ENCODE data around the gene PARVA. TPM values are rescaled to one million over a fixed set of nuclear protein-coding genes. Genes with fewer than 3 reads are reported as not detected.

PARVA gene
- total and polyA plus RNA-seq, 2 donors from 2014 or later = 25.1 to 80.3 TPM

DNA sequence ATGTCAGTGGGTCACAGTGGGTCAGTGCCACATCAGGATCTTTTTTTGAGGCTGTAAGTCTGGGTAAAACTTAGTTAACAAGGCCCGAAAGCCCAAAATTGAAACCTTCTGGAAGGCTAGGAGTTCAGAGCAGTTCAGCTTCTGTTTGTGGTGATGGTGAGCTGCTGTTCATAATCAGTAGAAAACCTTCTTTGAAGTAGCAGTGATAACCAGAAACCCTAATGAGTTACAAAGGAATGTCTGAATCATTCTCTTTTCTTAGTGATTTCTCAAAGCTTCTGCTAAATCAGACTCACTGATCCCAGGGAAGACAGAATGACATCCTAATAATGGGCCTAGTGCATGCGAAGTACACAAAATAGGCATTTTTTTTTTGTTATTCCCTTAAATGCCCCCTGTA is 124.7 kb downstream of the PARVA start:
- no peak overlapping the region for H3K27ac ChIP-seq (ENCODE audit: low read depth in 2 of 2, low read length in 2 of 2)
- intact Hi-C loops (cut with DNase I) = no loop called here
- no peaks in the 10 kb centered on the region for H3K27me3 ChIP-seq (ENCODE audit: control insufficient read depth, insufficient read depth, low read length)
- no peaks in the 10 kb centered on the region for H3K9me3 ChIP-seq (ENCODE audit: control insufficient read depth in 2 of 3, insufficient read depth in 1 of 3, low read length in 3 of 3)
- H3K9ac ChIP-seq (ENCODE audit: low read length in 3 of 3) = no peak overlapping the region
- DNase-seq (no peak), FAIRE-seq (no peak)
- no peak overlapping the region for H3K4me3 ChIP-seq (ENCODE audit: low read length in 3 of 3)
- peaks cover 0 to 4% (median 0%) of the 10 kb centered on the region in 3 donors for H3K36me3 ChIP-seq (ENCODE audit: control insufficient read depth in 2 of 3, insufficient read depth in 3 of 3, low read length in 3 of 3)
- TF ChIP-seq, protein P1, sequence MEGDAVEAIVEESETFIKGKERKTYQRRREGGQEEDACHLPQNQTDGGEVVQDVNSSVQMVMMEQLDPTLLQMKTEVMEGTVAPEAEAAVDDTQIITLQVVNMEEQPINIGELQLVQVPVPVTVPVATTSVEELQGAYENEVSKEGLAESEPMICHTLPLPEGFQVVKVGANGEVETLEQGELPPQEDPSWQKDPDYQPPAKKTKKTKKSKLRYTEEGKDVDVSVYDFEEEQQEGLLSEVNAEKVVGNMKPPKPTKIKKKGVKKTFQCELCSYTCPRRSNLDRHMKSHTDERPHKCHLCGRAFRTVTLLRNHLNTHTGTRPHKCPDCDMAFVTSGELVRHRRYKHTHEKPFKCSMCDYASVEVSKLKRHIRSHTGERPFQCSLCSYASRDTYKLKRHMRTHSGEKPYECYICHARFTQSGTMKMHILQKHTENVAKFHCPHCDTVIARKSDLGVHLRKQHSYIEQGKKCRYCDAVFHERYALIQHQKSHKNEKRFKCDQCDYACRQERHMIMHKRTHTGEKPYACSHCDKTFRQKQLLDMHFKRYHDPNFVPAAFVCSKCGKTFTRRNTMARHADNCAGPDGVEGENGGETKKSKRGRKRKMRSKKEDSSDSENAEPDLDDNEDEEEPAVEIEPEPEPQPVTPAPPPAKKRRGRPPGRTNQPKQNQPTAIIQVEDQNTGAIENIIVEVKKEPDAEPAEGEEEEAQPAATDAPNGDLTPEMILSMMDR (IDR thresholded peaks at IDR 0.05; ENCODE audit: borderline replicate concordance, extremely low read depth, insufficient read depth) = no peak
- H3K4me1 ChIP-seq (ENCODE audit: control insufficient read depth in 2 of 3, insufficient read depth in 2 of 3, low read depth in 1 of 3, low read length in 3 of 3) = peaks cover 0 to 2% (median 0%) of the 10 kb centered on the region in 3 donors

DNA sequence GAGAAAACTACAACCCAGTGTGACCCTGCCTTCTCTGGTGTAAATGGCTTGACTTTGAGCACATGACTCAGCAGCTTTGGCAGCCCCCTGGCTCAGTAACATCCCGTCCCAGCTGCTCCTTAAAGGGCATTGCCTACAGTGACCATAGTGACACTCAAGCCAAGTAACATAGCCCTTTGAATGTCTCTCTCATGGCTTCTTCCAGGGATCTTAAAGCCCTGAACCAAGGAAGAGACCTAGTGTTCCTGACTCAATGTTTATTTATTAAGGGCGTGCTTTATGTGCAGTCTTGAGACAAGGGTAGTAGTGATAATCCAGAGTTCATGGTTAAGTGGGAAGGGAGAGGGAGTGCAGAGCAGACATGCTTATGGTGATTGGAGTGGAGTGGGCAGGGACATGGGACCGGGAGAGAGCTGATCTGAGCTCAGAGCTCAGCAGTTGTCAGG is 125.7 kb downstream of the PARVA start:
- FAIRE-seq = no peak
- H3K27ac ChIP-seq (ENCODE audit: low read depth in 2 of 2, low read length in 2 of 2) = no peak overlapping the region

DNA sequence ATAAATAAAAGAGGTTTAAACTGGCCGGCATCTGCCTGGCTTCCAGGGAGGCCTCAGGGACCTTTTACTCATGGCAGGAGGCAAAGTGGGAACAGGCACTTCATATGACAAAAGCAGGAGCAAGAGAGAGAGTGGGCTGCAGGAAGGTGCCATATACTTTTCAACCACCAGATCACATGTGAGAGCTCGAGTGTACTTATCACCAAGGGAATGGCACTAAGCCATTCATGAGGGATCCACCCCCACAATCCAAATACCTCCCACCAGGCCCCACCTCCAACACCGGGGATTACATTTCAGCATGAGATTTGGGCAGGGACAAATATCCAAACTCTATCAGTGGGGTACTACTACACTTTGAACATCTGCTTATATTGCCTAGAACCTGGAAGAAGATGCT is 126.5 kb downstream of the PARVA start:
- Histone ChIP-seq H3K27me3 (ENCODE audit: control insufficient read depth, insufficient read depth, low read length) (no peaks in the 10 kb centered on the region), H3K27ac (ENCODE audit: low read depth in 2 of 2, low read length in 2 of 2) (no peak overlapping the region), H3K4me1 (ENCODE audit: control insufficient read depth in 2 of 3, insufficient read depth in 2 of 3, low read depth in 1 of 3, low read length in 3 of 3) (peaks cover 0 to 2% (median 0%) of the 10 kb centered on the region in 3 donors), H3K9ac (ENCODE audit: low read length in 3 of 3) (no peak overlapping the region), H3K9me3 (ENCODE audit: control insufficient read depth in 2 of 3, insufficient read depth in 1 of 3, low read length in 3 of 3) (no peaks in the 10 kb centered on the region), H3K4me3 (ENCODE audit: low read length in 3 of 3) (no peak overlapping the region), H3K36me3 (ENCODE audit: control insufficient read depth in 2 of 3, insufficient read depth in 3 of 3, low read length in 3 of 3) (peaks cover 0 to 4% (median 0%) of the 10 kb centered on the region in 3 donors)
- DNase-seq (no peak), FAIRE-seq (no peak)
- TF ChIP-seq, protein P1 (IDR thresholded peaks at IDR 0.05; ENCODE audit: borderline replicate concordance, extremely low read depth, insufficient read depth) = no peak
- intact Hi-C loops (cut with DNase I) = no loop called here

More for the DNA sequence above, 125.7 kb downstream of the PARVA start:
- Histone ChIP-seq H3K27me3 (ENCODE audit: control insufficient read depth, insufficient read depth, low read length) (no peaks in the 10 kb centered on the region), H3K9ac (ENCODE audit: low read length in 3 of 3) (no peak overlapping the region), H3K9me3 (ENCODE audit: control insufficient read depth in 2 of 3, insufficient read depth in 1 of 3, low read length in 3 of 3) (no peaks in the 10 kb centered on the region), H3K4me1 (ENCODE audit: control insufficient read depth in 2 of 3, insufficient read depth in 2 of 3, low read depth in 1 of 3, low read length in 3 of 3) (peaks cover 0 to 2% (median 0%) of the 10 kb centered on the region in 3 donors), H3K36me3 (ENCODE audit: control insufficient read depth in 2 of 3, insufficient read depth in 3 of 3, low read length in 3 of 3) (peaks cover 0 to 4% (median 0%) of the 10 kb centered on the region in 3 donors), H3K4me3 (ENCODE audit: low read length in 3 of 3) (no peak overlapping the region)
- TF ChIP-seq, protein P1 (IDR thresholded peaks at IDR 0.05; ENCODE audit: borderline replicate concordance, extremely low read depth, insufficient read depth) = no peak
- intact Hi-C loops (cut with DNase I) = no loop called here
- peak in 1 of 5 donors; percentile 79 for DNase-seq

DNA sequence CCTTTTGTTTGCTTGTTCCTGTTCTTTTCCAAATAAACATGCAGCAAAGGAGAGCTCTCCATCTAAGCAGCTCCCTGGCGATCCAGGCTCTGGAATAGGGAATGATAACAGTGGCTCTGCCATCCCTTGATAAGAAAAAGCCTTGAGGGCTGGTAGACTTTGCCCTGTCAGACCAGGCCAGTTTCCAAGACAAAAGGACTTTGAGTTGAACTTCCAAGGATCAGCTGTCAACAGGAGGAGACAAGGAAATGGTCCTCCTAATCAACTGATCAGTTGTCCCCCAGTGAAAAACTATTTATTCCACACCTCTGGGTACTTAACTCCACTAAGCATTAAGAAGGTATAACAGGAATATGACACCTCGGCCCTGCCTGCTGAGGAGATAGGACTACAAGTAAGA is 127.8 kb downstream of the PARVA start:
- H3K9ac ChIP-seq (ENCODE audit: low read length in 3 of 3) = no peak overlapping the region
- no peaks in the 10 kb centered on the region for H3K9me3 ChIP-seq (ENCODE audit: control insufficient read depth in 2 of 3, insufficient read depth in 1 of 3, low read length in 3 of 3)
- peaks cover 0 to 6% (median 2%) of the 10 kb centered on the region in 3 donors for H3K36me3 ChIP-seq (ENCODE audit: control insufficient read depth in 2 of 3, insufficient read depth in 3 of 3, low read length in 3 of 3)
- DNase-seq (no peak), FAIRE-seq (no peak)
- H3K27ac ChIP-seq (ENCODE audit: low read depth in 2 of 2, low read length in 2 of 2) = no peak overlapping the region
- H3K4me1 ChIP-seq (ENCODE audit: control insufficient read depth in 2 of 3, insufficient read depth in 2 of 3, low read depth in 1 of 3, low read length in 3 of 3) = peaks cover 0 to 2% (median 0%) of the 10 kb centered on the region in 3 donors
- intact Hi-C loops (cut with DNase I) = no loop called here
- TF ChIP-seq, protein P1 (IDR thresholded peaks at IDR 0.05; ENCODE audit: borderline replicate concordance, extremely low read depth, insufficient read depth) = no peak
- no peak overlapping the region for H3K4me3 ChIP-seq (ENCODE audit: low read length in 3 of 3)
- no peaks in the 10 kb centered on the region for H3K27me3 ChIP-seq (ENCODE audit: control insufficient read depth, insufficient read depth, low read length)

Data from kidney (tissue), 14 donors.